Fibroblast of skin of left quadriceps (primary cell): ENCODE data around the gene TMEM175.

Experiments
- DNase-seq, 2 experiments: peaks; one replicate each; pipeline ENCODE4 v3.0.0-alpha.2; 2013; ENCODE audit warnings: low read depth in 2 of 2

The TMEM175 gene

DNA sequence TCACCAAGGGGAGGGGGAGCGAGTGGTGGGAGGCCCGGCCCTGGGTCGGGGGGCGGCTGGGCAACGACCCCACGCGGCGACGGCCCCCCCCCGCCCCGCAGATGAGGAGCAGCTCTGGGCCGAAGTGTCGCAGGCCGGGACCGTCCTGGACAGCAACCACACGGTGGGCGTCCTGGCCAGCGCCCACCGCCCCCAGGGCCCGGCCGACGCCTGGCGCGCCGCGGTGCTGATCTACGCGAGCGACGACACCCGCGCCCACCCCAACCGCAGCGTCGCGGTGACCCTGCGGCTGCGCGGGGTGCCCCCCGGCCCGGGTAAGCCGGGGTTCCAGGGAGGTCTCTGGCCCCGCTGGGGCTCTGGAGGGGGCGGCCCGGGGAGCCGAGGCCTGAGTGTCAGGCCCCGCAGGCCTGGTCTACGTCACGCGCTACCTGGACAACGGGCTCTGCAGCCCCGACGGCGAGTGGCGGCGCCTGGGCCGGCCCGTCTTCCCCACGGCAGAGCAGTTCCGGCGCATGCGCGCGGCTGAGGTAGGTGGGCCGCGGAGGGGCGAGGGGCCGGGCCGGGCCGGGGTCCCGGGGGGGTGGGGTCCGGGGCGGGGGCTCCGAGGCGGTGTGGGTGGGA, 70.5 kb downstream of the TMEM175 start:
- DNase-seq: no peak

DNA sequence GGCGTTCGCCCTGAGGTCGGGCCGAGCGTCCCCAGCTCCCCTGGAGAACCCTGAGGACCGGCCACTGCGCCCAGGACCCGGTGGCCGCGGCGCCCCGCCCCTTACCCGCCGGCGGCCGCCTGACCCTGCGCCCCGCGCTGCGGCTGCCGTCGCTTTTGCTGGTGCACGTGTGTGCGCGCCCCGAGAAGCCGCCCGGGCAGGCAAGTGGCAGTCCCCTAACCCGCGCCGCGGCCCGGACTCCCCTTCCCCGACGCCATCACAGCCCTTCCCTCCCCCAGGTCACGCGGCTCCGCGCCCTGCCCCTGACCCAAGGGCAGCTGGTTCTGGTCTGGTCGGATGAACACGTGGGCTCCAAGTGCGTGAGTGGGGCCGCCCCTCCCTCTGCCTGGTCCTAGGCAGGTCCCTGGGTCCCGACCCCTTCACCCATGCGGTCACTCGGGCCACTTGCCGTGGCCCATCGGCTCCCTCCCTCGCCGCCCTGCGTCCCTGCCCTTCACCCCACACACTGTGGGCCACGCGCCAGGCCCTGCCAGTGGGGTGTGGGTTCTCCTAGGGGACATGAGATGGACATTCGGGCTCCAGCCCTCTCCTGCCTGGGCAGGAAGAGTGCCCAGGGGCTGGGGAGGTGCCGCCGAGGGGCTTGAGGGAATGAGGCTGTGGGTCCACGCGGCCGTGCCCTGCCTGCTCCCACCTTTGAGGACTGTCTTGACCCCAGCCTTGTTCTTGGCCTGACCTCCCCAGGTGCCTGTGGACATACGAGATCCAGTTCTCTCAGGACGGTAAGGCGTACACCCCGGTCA, 71.2 kb downstream of the TMEM175 start:
- DNase-seq: no peak

DNA sequence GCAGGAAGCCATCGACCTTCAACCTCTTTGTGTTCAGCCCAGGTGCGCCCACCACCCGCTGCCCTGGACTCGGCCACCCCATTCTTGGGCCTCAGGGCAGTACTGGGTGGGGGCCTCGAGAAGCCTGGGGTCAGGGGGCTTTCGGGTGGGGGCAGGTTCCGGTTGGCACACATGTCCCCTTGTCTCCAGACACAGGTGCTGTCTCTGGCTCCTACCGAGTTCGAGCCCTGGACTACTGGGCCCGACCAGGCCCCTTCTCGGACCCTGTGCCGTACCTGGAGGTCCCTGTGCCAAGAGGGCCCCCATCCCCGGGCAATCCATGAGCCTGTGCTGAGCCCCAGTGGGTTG, 71.8 kb downstream of the TMEM175 start:
- DNase-seq: no peak

- DNase-seq: no peak
Observed at GRCh38 chr4:1004557-1005485, 72.6 kb downstream of the TMEM175 start.

GRCh38 chr4:1006856-1007255, 74.6 kb downstream of the TMEM175 start:
- DNase-seq: no peak
